Stomach (tissue), 9 donors: ENCODE measurements around the gene DRAXIN. TPM values are rescaled to one million over a fixed set of nuclear protein-coding genes. Genes with fewer than 3 reads are reported as not detected.
A peak's percentile ranks its signal among the peaks of the same experiment; 100 is the strongest.

Experiments used
- DNase-seq, 2 donors: peaks; one replicate each; pipeline versions ENCODE4 v3.0.0 to v3.0.0-alpha.2; 2013 to 2019
- H3K27ac ChIP-seq, 5 donors: fragments of 200-600 bp in 4 of 5; sonication (generic) in 4 of 5; one replicate each; pipeline ENCODE4 v1.5.1; 2013 to 2019; ENCODE audit warnings: mild to moderate bottlenecking in 1 of 5, moderate library complexity in 1 of 5
- H3K27me3 ChIP-seq, 3 donors: fragments of 200-600 bp; sonication (generic); one replicate each; pipeline ENCODE4 v1.5.1; 2017 to 2019; ENCODE audit warnings: mixed run types in 1 of 3
- H3K36me3 ChIP-seq, 4 donors: fragments of 200-600 bp; sonication (generic); 1 replicate in 3 of 4; 2 replicates in 1 of 4; pipeline ENCODE4 v1.5.1; 2016 to 2019
- H3K4me1 ChIP-seq, 4 donors: fragments of 200-600 bp; sonication (generic); one replicate each; pipeline ENCODE4 v1.5.1; 2016 to 2019
- H3K4me3 ChIP-seq, 4 donors: fragments of 200-600 bp; sonication (generic) in 3 of 4; one replicate each; pipeline ENCODE4 v1.5.1; 2016 to 2019; ENCODE audit warnings: mild to moderate bottlenecking in 1 of 4
- H3K9me3 ChIP-seq, 4 donors: fragments of 200-600 bp; sonication (generic); one replicate each; pipeline ENCODE4 v1.5.1; 2016 to 2019
- CTCF ChIP-seq, 7 experiments: fragments of 450-650 bp in 4 of 7; fragments of 200-600 bp in 3 of 7; sonication (generic) in 3 of 7; IDR thresholded peaks; one replicate each; pipeline ENCODE4 v1.5.1; 2016 to 2019; ENCODE audit warnings: antibody characterized with exemption in 7 of 7, control low read depth in 2 of 7, mild to moderate bottlenecking in 1 of 7
- EP300 ChIP-seq: sonication (generic); formaldehyde crosslinking; IDR thresholded peaks from one replicate; pipeline ENCODE4 v1.6.1; 2017; ENCODE audit warnings: antibody characterized with exemption
- POLR2A ChIP-seq, 4 donors: fragments of 450-650 bp; IDR thresholded peaks; one replicate each; pipeline ENCODE4 v1.6.1; 2016; ENCODE audit warnings: antibody characterized with exemption in 4 of 4, control low read depth in 2 of 4, mild to moderate bottlenecking in 1 of 4, moderate library complexity in 1 of 4
- POLR2AphosphoS5 ChIP-seq, 3 donors: sonication (generic); formaldehyde crosslinking; IDR thresholded peaks; one replicate each; pipeline ENCODE4 v1.6.1; 2016; ENCODE audit warnings: antibody characterized with exemption in 3 of 3
- WGBS, 5 donors: extraction: QIAGEN DNeasy Blood & Tissue Kit in 3 of 5; methylation state at CpG; one replicate each; pipeline versions ENCODE4 v1.1.5 to v1.1.7; 2013 to 2018; 5-methylcytosine and 5-hydroxymethylcytosine counted together
- intact Hi-C: fragments of 100-400 bp; cut with DNase I; formaldehyde crosslinking; loops from one replicate; pipeline ENCODE4 v1.15.1; 2023; ENCODE audit warnings: low total_unique reads
- polyA plus RNA-seq, 3 donors: library from polyadenylated mRNA; stranded (reverse); fragments of 200-250 nt; gene quantifications; one replicate each; pipeline ENCODE4 v1.2.3, GENCODE V29; 2013
- total RNA-seq, 5 donors: library from RNA; depleted of rRNA; stranded (reverse); fragments of >200 nt; gene quantifications; one replicate each; pipeline versions ENCODE4 v1.1.0 to v1.2.3, GENCODE V29; 2014 to 2016
- donor health status: healthy with polysubstance abuse.
- donor health status: Bipolar disorder and iron deficiency.
- donor health status: healthy.

The DRAXIN gene
- total and polyA plus RNA-seq, 8 donors = 0.03 to 0.18 (median 0.06) TPM; not detected in 5

DNA sequence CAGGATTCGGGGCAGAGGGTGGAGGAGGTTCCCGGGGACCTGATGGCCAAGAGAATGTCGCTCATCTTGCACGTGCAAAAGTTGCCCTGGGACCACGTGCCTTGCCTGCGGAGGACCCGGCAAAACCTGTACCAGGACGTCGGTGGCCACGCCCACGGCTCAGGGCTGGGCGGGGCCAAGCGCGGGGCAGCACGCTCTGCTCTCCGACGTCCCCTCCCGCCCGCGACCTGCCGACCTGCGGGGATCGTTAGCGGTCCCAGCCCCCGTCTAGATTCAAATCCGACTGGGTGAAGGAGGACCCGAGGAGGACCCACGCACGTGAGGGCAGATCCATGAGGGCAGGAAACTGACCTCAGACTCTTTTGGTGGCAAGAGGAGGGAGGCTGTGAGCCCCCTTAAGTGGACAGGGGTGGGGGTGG, 70.5 kb downstream of the DRAXIN start, which contains the start of gene C1orf167:
TSS of gene C1orf167 (plus strand) at position 206 of the 419 bp plus-strand sequence. CDS start 2,208 bp downstream, outside the sequence.
- DNase-seq = peak; percentile 34 to 60
- peaks cover 0 to 58% (median 16%) of the 10 kb centered on the region in 3 donors for H3K27me3 ChIP-seq
- peak within 1 kb of the TSS in 1 of 4 donors; percentile 29 for H3K4me3 ChIP-seq
- H3K9me3 ChIP-seq = no peaks in the 10 kb centered on the region
- H3K27ac ChIP-seq = no peak within 1 kb of the TSS
- H3K4me1 ChIP-seq = peaks cover 0 to 8% (median 6%) of the 10 kb centered on the region in 4 donors
- intact Hi-C loops = no loop called here
- 6 to 15% (median 7%) methylated on average over 9 to 29 of the region's 29 CpGs for WGBS, 5 donors
- no peaks in the 10 kb centered on the region for H3K36me3 ChIP-seq
- TF ChIP-seq POLR2AphosphoS5 (IDR thresholded peaks at IDR 0.05) = no peak
- TF ChIP-seq POLR2A (IDR thresholded peaks at IDR 0.05) = no peak
- no peak for TF ChIP-seq EP300
- no peak for TF ChIP-seq CTCF (IDR thresholded peaks at IDR 0.05)

DNA sequence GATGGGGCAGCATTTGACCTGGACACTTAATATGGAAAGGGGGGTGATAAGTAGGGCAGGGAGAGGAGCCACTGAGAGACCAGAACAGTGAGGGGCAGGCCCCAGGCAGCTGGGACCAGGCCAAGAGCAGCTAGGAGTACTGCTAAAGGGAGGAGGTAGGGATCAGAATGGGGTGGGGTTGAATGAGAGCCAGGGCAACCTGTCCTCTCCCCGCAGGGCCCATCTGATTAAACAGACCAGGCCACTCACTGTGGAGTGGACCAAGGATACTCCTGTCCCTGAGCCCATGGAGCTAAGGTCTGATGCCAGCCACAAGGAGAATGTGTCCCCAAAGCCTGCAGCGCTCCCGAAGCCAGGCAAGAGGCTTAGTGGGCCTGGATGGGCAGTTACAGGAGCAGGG, 72.6 kb downstream of the DRAXIN start:
- no peak for DNase-seq
- Histone ChIP-seq H3K27ac (no peak overlapping the region), H3K27me3 (peaks cover 0 to 55% (median 16%) of the 10 kb centered on the region in 3 donors), H3K4me1 (peaks cover 0 to 8% (median 6%) of the 10 kb centered on the region in 4 donors), H3K9me3 (no peaks in the 10 kb centered on the region), H3K36me3 (no peaks in the 10 kb centered on the region), H3K4me3 (no peak overlapping the region)
- TF ChIP-seq EP300 (no peak), CTCF (IDR thresholded peaks at IDR 0.05) (no peak), POLR2AphosphoS5 (IDR thresholded peaks at IDR 0.05) (no peak), POLR2A (IDR thresholded peaks at IDR 0.05) (no peak)
- 68 to 94% (median 87%) methylated on average over 2 to 3 of the region's 3 CpGs for WGBS, 5 donors
- intact Hi-C loops = no loop called here

GRCh38 chr1:11764519-11764918, 73.0 kb downstream of the DRAXIN start:
- WGBS, 5 donors = 78 to 85% (median 82%) methylated on average over 5 to 7 of the region's 7 CpGs
- no peak for DNase-seq
- Histone ChIP-seq H3K27ac (no peak overlapping the region), H3K4me1 (peaks cover 0 to 8% (median 6%) of the 10 kb centered on the region in 4 donors), H3K36me3 (no peaks in the 10 kb centered on the region), H3K27me3 (peaks cover 0 to 51% (median 16%) of the 10 kb centered on the region in 3 donors), H3K9me3 (no peaks in the 10 kb centered on the region), H3K4me3 (no peak overlapping the region)
- intact Hi-C loops = no loop called here
- TF ChIP-seq CTCF (IDR thresholded peaks at IDR 0.05) (no peak), POLR2AphosphoS5 (IDR thresholded peaks at IDR 0.05) (no peak), POLR2A (IDR thresholded peaks at IDR 0.05) (no peak), EP300 (no peak)

- H3K4me3 ChIP-seq = no peak overlapping the region
- no peak for DNase-seq
- WGBS, 5 donors = 80 to 91% (median 81%) methylated on average over 12 to 19 of the region's 19 CpGs
Observed at GRCh38 chr1:11765661-11766428, 74.3 kb downstream of the DRAXIN start.

More at GRCh38 chr1:11765661-11766428, 74.3 kb downstream of the DRAXIN start:
- Histone ChIP-seq H3K36me3 (no peaks in the 10 kb centered on the region), H3K27me3 (peaks cover 0 to 45% (median 16%) of the 10 kb centered on the region in 3 donors), H3K9me3 (no peaks in the 10 kb centered on the region), H3K4me1 (peaks cover 0 to 8% (median 6%) of the 10 kb centered on the region in 4 donors), H3K27ac (no peak overlapping the region)
- TF ChIP-seq POLR2AphosphoS5 (IDR thresholded peaks at IDR 0.05) (no peak), POLR2A (IDR thresholded peaks at IDR 0.05) (no peak), CTCF (IDR thresholded peaks at IDR 0.05) (no peak), EP300 (no peak)
- intact Hi-C loops = no loop called here
